Fibroblast of skin of back (primary cell): ENCODE results near the gene JAG1.
"Not testable (repeated sequence)": the region's sequence is repeated elsewhere in the genome, so short reads cannot be mapped to it uniquely, and the experiment has no call there.

ENCODE experiments used
- DNase-seq: peaks from one replicate; pipeline ENCODE4 v3.0.0-alpha.2; 2013

JAG1 gene

GRCh38 chr20:10609276-10609675 lies 64.5 kb downstream of the JAG1 start:
- DNase-seq: peak; percentile 87

- DNase-seq: no peak
These were observed 68.1 kb downstream of the JAG1 start for GRCh38 chr20:10605547-10606195.

- peak; percentile 44 for DNase-seq
These were observed 68.8 kb downstream of the JAG1 start for GRCh38 chr20:10604865-10605440.

- DNase-seq: peak; percentile 98
These were observed 69.6 kb downstream of the JAG1 start for GRCh38 chr20:10603971-10604864.

- no peak for DNase-seq
These were observed 70.4 kb downstream of the JAG1 start for GRCh38 chr20:10603378-10603777.

- no peak for DNase-seq
These were observed 71.5 kb downstream of the JAG1 start for GRCh38 chr20:10602221-10602871.

- no peak for DNase-seq
These were observed 76.2 kb downstream of the JAG1 start for GRCh38 chr20:10597637-10598036.

GRCh38 chr20:10596710-10597121 lies 77.1 kb downstream of the JAG1 start:
- DNase-seq: peak; percentile 88

GRCh38 chr20:10595985-10596384 lies 77.8 kb downstream of the JAG1 start:
- no peak for DNase-seq

- no peak for DNase-seq
These were observed 78.5 kb downstream of the JAG1 start for GRCh38 chr20:10595266-10595665.

GRCh38 chr20:10594296-10594868 lies 79.4 kb downstream of the JAG1 start:
- peak; percentile 81 for DNase-seq

GRCh38 chr20:10591946-10592521 lies 81.8 kb downstream of the JAG1 start:
- peak; percentile 95 for DNase-seq

GRCh38 chr20:10590950-10591671 lies 82.7 kb downstream of the JAG1 start:
- DNase-seq: no peak

- not testable (repeated sequence) for DNase-seq
These were observed 83.4 kb downstream of the JAG1 start for GRCh38 chr20:10590446-10590845.
